ENCODE measurements around the gene FOXL3.

The FOXL3 gene

DNA sequence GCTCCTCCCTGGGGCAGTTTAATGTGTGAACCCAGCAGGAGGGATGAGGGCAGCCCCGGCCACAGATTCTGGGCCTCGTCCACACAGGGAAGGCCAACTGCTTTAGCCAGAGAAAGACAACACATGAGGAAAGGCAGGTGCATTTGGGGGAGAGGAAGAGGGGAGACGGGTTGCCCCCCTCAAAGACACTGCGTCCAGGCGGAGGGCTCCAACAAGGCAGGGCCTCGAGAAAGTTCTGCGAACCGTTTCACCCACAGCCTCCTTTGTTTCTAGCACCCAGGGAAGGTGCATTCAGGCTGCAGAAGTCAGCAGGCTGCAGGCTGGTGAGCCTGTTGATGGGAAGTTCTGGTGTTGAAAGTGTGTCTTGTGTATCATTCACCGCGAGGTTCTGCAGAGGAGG, 10.1 kb downstream of the FOXL3 start:
- TF ChIP-seq, protein P1, sequence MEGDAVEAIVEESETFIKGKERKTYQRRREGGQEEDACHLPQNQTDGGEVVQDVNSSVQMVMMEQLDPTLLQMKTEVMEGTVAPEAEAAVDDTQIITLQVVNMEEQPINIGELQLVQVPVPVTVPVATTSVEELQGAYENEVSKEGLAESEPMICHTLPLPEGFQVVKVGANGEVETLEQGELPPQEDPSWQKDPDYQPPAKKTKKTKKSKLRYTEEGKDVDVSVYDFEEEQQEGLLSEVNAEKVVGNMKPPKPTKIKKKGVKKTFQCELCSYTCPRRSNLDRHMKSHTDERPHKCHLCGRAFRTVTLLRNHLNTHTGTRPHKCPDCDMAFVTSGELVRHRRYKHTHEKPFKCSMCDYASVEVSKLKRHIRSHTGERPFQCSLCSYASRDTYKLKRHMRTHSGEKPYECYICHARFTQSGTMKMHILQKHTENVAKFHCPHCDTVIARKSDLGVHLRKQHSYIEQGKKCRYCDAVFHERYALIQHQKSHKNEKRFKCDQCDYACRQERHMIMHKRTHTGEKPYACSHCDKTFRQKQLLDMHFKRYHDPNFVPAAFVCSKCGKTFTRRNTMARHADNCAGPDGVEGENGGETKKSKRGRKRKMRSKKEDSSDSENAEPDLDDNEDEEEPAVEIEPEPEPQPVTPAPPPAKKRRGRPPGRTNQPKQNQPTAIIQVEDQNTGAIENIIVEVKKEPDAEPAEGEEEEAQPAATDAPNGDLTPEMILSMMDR (conservative IDR thresholded peaks at IDR 0.05; ENCODE audit: low read length) = no peak
- H3K4me3 ChIP-seq (ENCODE audit: low read length) = no peak overlapping the region
- no peak for DNase-seq (ENCODE audit: low read depth)

DNA sequence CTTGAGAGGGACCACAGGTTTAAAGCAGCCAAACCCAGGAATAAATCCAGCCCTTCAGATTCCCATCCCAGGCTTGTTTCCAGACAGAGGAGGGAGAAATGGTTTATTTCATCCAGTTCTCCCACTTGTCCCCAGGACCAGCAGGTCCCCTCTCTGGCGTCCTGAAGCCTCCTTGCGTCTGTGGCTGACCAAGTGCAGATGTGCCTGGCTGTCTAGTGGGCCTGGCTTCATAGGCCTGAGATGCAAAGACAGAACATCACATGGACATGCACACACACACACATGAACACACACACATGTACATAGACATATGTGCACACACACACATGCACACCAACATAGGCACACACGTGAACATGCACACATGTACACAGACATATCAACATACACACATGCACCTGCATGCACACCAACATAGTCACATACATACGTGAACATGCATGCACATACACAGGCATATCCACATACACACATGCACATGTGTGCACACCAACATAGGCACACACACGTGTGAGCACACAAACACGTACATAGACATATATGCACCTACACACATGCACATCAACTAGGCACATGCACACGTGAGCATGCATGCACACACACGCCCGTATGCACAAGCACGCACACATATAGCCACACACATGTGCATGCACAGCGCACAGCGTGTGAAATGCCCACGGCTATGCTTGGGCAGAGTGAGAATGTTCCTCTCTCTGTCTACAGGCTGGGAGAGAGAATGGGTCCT, 10.7 kb downstream of the FOXL3 start:
- DNase-seq (ENCODE audit: low read depth) = no peak
- TF ChIP-seq, protein P1 (conservative IDR thresholded peaks at IDR 0.05; ENCODE audit: low read length) = no peak

DNA sequence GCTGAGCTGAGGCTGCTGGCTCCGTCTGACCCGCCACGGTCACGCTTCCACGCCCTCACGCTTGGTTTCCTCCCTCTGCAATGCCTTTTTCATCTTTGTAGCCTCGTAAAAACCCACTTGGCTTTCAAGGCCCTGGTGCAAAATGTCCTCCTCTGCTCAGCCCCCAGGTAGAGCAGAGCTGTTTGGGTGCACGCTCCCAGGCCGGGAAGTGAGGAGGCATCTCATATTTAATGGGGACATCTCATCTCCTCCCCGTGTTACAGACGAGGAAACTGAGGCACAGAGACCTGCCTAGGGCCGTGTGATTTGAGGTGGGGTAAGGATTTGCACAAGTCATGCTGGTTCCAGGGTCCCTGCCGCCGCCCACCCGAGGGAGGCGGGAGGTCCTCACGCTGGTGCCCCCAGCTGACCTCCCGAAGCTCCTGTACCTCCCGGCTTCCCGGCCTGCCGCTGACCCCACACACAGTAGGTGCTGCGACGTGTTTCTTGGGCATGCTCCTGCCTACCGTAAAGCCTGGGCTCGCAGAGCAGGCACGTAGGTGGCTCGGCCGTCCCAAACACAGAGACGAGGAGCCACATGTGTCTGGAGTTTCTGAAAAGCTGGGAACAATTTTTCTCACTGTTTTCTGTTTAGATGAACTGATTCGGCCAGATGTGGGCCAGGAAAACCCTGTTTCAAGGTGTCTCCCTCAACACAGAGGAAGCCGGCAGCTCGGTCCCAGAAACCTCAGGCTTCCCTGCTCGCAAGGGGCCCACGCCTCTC, 11.5 kb downstream of the FOXL3 start:
- TF ChIP-seq, protein P1 (conservative IDR thresholded peaks at IDR 0.05; ENCODE audit: low read length) = no peak
- DNase-seq (ENCODE audit: low read depth) = no peak

More for the DNA sequence above, 10.7 kb downstream of the FOXL3 start:
- H3K4me3 ChIP-seq (ENCODE audit: low read length) = no peak overlapping the region

DNA sequence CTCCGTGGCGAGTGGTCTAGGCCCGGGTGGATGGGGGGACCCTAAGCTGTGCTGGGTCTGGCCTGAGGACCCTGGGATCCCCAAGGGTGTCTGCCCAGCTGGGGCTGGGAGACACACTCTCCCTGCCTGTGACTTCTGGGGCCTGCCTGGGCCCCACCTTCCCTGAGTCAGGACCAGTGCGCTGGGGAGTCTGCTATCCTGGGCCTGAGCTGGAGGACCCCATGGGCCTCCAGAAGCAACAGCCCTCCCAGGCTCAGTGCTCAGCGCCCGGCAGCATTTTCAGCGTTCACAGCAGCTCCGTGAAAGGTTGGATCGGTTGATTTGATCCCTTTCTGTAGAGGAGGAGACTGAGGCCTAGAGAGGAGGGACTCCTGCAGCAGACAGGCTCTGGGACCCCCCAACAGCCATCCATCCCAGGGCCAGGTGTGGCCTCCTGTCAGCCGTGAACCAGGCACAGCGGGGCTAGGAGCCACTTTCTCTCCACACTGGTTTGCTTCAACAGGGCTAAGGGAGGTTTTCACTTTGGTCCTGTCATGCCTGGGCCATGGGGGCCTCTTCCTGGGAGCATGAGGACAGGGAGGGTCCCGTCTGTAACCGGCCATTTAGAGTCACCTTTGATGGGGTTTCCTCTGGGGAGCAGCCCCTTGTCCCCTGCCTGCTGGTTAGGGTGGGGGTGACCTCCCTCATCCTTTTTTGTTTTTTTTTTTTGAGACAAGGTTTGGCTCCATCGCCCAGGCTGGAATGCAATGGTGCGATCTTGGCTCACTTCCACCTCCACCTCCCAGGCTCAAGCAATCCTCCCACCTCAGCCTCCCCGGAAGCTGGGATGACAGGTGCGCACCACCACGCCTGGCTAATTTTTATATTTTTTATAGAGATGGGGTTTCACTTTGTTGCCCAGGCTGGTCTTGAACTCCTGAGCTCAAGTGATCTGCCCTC, 12.4 kb downstream of the FOXL3 start:
- no peak overlapping the region for H3K4me3 ChIP-seq (ENCODE audit: low read length)
- no peak for DNase-seq (ENCODE audit: low read depth)
- TF ChIP-seq, protein P1 (conservative IDR thresholded peaks at IDR 0.05; ENCODE audit: low read length) = no peak

More for the DNA sequence above, 11.5 kb downstream of the FOXL3 start:
- no peak overlapping the region for H3K4me3 ChIP-seq (ENCODE audit: low read length)

DNA sequence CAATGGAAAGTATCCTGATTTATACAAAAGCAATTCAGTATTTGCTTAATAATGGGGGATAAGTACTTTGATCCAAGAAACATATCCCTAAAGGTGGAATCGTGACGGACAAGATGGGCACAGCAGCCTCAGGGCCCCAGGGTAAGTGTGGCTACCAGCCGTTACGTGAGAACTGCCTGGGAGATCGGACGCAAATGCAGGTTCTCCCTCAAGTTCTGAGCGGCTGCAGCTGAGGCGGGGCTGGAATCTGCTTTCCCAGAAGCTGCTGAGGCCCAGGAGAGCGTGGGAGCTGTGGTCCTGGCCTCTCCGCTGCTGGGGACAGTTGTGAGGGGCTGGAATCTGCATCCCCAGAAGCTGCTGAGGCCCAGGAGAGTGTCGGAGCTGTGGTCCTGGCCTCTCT, 13.5 kb downstream of the FOXL3 start:
- no peak overlapping the region for H3K4me3 ChIP-seq (ENCODE audit: low read length)
- TF ChIP-seq, protein P1 (conservative IDR thresholded peaks at IDR 0.05; ENCODE audit: low read length) = no peak

DNA sequence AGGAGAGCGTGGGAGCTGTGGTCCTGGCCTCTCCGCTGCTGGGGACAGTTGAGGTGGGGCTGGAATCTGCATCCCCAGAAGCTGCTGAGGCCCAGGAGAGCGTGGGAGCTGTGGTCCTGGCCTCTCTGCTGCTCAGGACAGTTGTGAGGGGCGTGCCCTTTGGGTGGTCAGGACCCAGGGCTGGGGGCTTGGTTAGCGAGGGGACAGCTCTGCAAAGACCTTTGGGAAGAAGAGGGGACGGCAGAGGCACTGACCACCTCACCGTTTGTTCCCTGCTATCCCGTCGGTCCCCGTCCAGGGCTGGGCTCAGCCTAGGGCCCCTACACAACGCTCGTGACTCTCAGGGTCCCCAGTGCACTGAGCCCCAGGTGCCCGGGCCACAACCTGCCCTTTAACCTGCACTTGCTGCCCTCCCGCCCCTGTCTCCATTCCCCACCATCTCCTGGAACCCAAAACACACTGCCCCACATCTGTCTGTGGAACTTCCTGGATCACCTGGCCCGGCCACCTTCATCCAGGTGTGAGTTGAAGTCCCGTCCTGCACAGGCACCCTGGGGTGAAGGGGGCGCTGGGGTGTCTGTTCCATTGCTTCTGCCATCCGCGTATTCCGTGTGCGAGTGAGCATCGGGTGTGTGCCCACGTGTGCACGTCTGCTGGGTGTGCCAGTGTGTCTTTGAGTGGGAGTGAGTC, 14.1 kb downstream of the FOXL3 start:
- TF ChIP-seq, protein P1 (conservative IDR thresholded peaks at IDR 0.05; ENCODE audit: low read length) = no peak
- DNase-seq (ENCODE audit: low read depth) = no peak
- H3K4me3 ChIP-seq (ENCODE audit: low read length) = no peak overlapping the region

More for the DNA sequence above, 13.5 kb downstream of the FOXL3 start:
- DNase-seq (ENCODE audit: low read depth) = no peak
